Ovary (tissue), 9 donors: ENCODE data around the gene MTX3. TPM values are rescaled to one million over a fixed set of nuclear protein-coding genes. Genes with fewer than 3 reads are reported as not detected.

Experiments used
- DNase-seq, 5 donors: peaks; one replicate each; pipeline ENCODE4 v3.0.0-alpha.2; 2019 to 2020
- H3K27ac ChIP-seq, 2 donors: fragments of 200-600 bp; one replicate each; pipeline versions ENCODE4 v1.5.1 to v1.8.0; 2019 to 2022
- H3K27me3 ChIP-seq: fragments of 200-600 bp; one replicate; pipeline ENCODE4 v1.8.0; 2022
- H3K36me3 ChIP-seq: fragments of 200-600 bp; sonication (generic); one replicate; pipeline ENCODE4 v1.5.1; 2019
- H3K4me1 ChIP-seq: one replicate; pipeline ENCODE4 v1.8.1; 2013; ENCODE audit warnings: mild to moderate bottlenecking, moderate library complexity; ENCODE audit not compliant: insufficient read depth
- H3K4me3 ChIP-seq: fragments of 200-600 bp; sonication (generic); one replicate; pipeline ENCODE4 v1.5.1; 2017
- H3K9me3 ChIP-seq, 2 donors: fragments of 200-600 bp in 1 of 2; sonication (generic) in 1 of 2; one replicate each; pipeline versions ENCODE4 v1.5.1 to v1.8.1; 2013 to 2019; ENCODE audit warnings: mild to moderate bottlenecking in 1 of 2, moderate library complexity in 1 of 2
- EP300 ChIP-seq: sonication (generic); formaldehyde crosslinking; IDR thresholded peaks from one replicate; pipeline ENCODE4 v1.6.1; 2017; ENCODE audit warnings: antibody characterized with exemption
- POLR2A ChIP-seq: fragments of 450-650 bp; IDR thresholded peaks from one replicate; pipeline ENCODE4 v1.6.1; 2017; ENCODE audit warnings: antibody characterized with exemption, mild to moderate bottlenecking, moderate library complexity
- WGBS, 3 donors: extraction: QIAGEN DNeasy Blood & Tissue Kit in 1 of 3; methylation state at CpG; one replicate each; pipeline versions ENCODE4 v1.1.5 to v1.1.7; 2013 to 2017; 5-methylcytosine and 5-hydroxymethylcytosine counted together
- intact Hi-C, 4 donors: fragments of 100-400 bp; cut with DNase I; formaldehyde crosslinking; loops; one replicate each; pipeline versions ENCODE4 v1.11.0 to v1.15.1; 2022 to 2023
- polyA plus RNA-seq, 2 donors: library from polyadenylated mRNA; stranded (reverse); fragments of 200-250 nt in 1 of 2; fragments of 350-450 nt in 1 of 2; fragmentation: Illumina TruSeq in 1 of 2; extraction: RNeasy Lipid Tissue Mini Kit (QIAGEN cat#74804) in 1 of 2; gene quantifications; one replicate each; pipeline ENCODE4 v1.2.3, GENCODE V29; 2013 to 2014
- total RNA-seq, 7 donors: library from RNA; depleted of rRNA in 2 of 7; stranded (reverse); fragments of >200 nt in 2 of 7; fragmentation: NEBNext Ultra II Directional in 3 of 7; extraction: Animal tissue kit (Norgen Biotek cat#: 25700) in 3 of 7; gene quantifications; one replicate each; pipeline versions ENCODE4 v1.1.0 to v1.2.4, GENCODE V29; 2016 to 2023
- TF ChIP-seq, protein P1 (sequence below), 3 donors: fragments of 450-650 bp in 2 of 3; fragments of 200-600 bp in 1 of 3; IDR thresholded peaks; one replicate each; pipeline versions ENCODE4 v1.5.1 to v1.8.0; 2016 to 2022; ENCODE audit warnings: antibody characterized with exemption in 3 of 3, mild to moderate bottlenecking in 1 of 3
- donor health status: DM: no; HTN: no; CAD: no; lungs with moderate emphysema.
- donor health status: DM: no; HTN: no; CAD: no.
- donor health status: Bipolar disorder and iron deficiency.
- donor health status: DM: yes; HTN: yes; CAD: no.
- donor health status: DM: no; HTN: no; CAD: no.
- donor health status: DM: yes; HTN: yes; CAD: no.

The MTX3 gene
- total and polyA plus RNA-seq, 9 donors, result 8.2 to 24.3 (median 16.7) TPM

DNA sequence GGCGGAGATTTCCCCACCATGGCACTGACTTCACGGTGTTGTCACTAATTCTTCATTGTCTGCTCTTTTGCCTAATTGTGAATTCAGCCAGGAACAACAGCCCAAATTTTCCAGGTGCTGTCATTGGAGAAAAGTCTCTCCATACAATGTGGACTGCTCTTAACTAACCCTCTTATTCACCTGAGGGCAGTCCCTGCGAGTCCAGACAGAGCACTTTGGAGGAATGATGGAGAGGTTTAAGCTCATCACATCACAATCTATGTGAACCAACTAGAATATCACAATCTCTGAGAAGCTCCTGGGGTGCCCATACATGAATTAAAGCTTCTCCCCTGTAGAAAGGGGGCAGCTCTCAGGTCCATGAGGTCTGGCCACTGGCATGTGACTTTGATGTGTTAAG is 56.4 kb downstream of the MTX3 start:
- 96 to 99% (median 98%) methylated on average over 3 of the region's 3 CpGs for WGBS, 3 donors

DNA sequence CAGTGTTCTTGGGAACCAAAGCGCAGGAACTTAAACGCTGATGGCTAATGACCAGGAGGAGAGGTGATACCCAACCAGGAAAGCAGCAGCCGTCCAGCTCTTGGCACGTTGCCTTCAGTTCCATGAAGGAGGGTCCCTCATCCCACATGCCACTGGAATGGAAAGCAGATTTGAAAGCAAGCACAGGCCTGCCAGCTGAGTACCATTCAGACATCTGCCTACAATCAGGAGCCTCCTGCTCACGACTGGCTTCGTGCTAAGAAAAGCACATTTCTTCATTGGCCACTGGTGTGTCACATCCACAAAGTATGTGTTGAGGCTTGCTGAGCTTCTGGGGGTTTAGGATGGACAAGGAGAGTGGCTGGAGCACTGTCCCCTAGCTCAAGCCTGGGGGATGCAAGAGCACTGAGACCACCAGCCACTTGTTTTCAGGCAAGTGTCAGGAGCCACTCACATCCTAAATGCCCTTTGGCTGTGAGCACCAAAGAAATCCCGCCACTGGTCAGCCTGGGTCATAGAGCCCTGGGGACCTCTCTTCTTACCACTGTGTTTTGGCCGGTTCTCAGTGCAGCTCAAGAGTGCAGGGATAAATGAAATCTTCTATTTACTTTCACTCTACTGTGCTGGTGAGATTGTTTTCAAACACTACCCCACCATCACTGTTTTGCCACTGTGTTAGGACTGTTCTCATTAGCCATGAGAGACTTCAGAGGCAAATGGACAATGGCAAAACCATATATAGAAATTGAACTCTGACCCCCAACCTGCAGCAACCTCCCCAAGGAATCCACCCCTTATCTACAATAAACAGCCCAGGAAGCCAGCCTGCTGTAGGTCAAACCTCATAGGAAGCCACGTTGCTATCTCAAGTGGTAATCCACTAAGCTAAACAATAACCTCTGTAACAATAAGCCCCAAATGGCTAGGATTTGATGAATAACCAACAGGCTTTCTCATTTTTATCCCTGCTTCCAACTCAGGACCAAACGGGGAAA is 58.3 kb downstream of the MTX3 start:
- Histone ChIP-seq H3K27me3 (no peaks in the 10 kb centered on the region), H3K4me3 (no peak overlapping the region), H3K9me3 (no peaks in the 10 kb centered on the region), H3K36me3 (no peaks in the 10 kb centered on the region), H3K4me1 (peaks cover 6% of the 10 kb centered on the region), H3K27ac (no peak overlapping the region)
- intact Hi-C loops, result no loop called here
- DNase-seq, result no peak
- TF ChIP-seq, protein P1, sequence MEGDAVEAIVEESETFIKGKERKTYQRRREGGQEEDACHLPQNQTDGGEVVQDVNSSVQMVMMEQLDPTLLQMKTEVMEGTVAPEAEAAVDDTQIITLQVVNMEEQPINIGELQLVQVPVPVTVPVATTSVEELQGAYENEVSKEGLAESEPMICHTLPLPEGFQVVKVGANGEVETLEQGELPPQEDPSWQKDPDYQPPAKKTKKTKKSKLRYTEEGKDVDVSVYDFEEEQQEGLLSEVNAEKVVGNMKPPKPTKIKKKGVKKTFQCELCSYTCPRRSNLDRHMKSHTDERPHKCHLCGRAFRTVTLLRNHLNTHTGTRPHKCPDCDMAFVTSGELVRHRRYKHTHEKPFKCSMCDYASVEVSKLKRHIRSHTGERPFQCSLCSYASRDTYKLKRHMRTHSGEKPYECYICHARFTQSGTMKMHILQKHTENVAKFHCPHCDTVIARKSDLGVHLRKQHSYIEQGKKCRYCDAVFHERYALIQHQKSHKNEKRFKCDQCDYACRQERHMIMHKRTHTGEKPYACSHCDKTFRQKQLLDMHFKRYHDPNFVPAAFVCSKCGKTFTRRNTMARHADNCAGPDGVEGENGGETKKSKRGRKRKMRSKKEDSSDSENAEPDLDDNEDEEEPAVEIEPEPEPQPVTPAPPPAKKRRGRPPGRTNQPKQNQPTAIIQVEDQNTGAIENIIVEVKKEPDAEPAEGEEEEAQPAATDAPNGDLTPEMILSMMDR (IDR thresholded peaks at IDR 0.05), result no peak
- TF ChIP-seq EP300, result no peak
- TF ChIP-seq POLR2A, result no peak
- WGBS, 3 donors, result 65 to 71% (median 67%) methylated on average over 10 of the region's 10 CpGs

More for the DNA sequence above, 56.4 kb downstream of the MTX3 start:
- H3K27ac ChIP-seq, result no peak overlapping the region
- H3K4me1 ChIP-seq, result peaks cover 6% of the 10 kb centered on the region
- TF ChIP-seq POLR2A, result no peak
- TF ChIP-seq EP300, result no peak
- TF ChIP-seq, protein P1 (IDR thresholded peaks at IDR 0.05), result no peak
- H3K4me3 ChIP-seq, result no peak overlapping the region
- no peak for DNase-seq
- intact Hi-C loops, result no loop called here
- H3K36me3 ChIP-seq, result no peaks in the 10 kb centered on the region
- H3K9me3 ChIP-seq, result no peaks in the 10 kb centered on the region
- no peaks in the 10 kb centered on the region for H3K27me3 ChIP-seq

DNA sequence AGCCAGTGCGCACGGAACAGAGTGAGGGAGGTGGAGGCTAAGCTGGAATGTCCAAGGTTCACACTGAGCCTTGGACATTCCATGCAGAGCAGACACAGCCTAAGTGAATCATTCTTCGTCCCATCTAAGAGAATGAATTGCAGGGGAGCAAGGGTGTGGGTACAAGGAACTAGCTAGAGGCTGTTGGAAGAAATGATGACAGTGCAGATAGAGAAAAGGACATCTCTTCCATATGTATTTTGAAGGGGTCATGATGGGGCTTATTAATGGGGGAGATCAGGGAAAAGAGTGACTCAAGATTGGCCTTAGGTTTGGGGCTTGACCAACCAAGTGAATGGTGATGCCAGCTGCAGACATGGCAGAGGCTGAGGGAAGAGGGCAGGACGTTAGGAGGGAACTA is 59.2 kb downstream of the MTX3 start:
- H3K27me3 ChIP-seq, result no peaks in the 10 kb centered on the region
- DNase-seq, result no peak
- H3K36me3 ChIP-seq, result no peaks in the 10 kb centered on the region
- peaks cover 6% of the 10 kb centered on the region for H3K4me1 ChIP-seq
- no peak overlapping the region for H3K27ac ChIP-seq
- 91 to 95% (median 94%) methylated on average over 4 of the region's 4 CpGs for WGBS, 3 donors
- no peaks in the 10 kb centered on the region for H3K9me3 ChIP-seq
- H3K4me3 ChIP-seq, result no peak overlapping the region
- intact Hi-C loops, result no loop called here
- TF ChIP-seq POLR2A (no peak), EP300 (no peak)
- TF ChIP-seq, protein P1 (IDR thresholded peaks at IDR 0.05), result no peak

DNA sequence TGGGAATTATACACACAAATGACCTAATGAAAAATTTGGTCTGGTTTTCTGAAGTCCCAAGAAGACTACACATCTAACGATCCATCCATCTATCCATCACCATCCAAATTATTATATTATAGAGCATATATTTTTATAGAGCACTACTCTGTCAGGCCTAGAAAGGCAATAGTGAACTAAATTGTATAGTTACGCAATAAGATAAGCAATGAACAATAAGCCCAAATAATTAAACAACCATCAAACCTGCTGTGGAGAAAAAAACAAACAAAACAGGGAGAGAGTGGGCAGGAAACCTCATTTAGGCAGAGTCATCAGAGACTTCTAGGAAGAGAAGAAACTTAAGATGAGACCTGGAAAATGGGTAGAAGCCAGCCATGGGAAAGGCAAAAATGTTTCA is 59.7 kb downstream of the MTX3 start:
- intact Hi-C loops, result no loop called here
- no peak for DNase-seq
- no peaks in the 10 kb centered on the region for H3K9me3 ChIP-seq
- H3K4me1 ChIP-seq, result peaks cover 3% of the 10 kb centered on the region
- no peak overlapping the region for H3K27ac ChIP-seq
- no peak for TF ChIP-seq EP300
- TF ChIP-seq POLR2A, result no peak
- TF ChIP-seq, protein P1 (IDR thresholded peaks at IDR 0.05), result no peak
- no peak overlapping the region for H3K4me3 ChIP-seq
- no peaks in the 10 kb centered on the region for H3K27me3 ChIP-seq
- H3K36me3 ChIP-seq, result no peaks in the 10 kb centered on the region
- WGBS, 3 donors, result 94 to 98% (median 97%) methylated on average over 2 of the region's 2 CpGs
